HUDEP-2 (cell line): ENCODE results near the gene CRPPA.

Source experiments
- DNase-seq, 76 experiments: peaks; one replicate each; lab custom pipeline; 2025; ENCODE audit not compliant: unreplicated experiment in 76 of 76; lab: John Stamatoyannopoulos, UW

The CRPPA gene

GRCh38 chr7:16428182-16428581 is 6.8 kb upstream of the CRPPA start:
- DNase-seq = no peak

DNA sequence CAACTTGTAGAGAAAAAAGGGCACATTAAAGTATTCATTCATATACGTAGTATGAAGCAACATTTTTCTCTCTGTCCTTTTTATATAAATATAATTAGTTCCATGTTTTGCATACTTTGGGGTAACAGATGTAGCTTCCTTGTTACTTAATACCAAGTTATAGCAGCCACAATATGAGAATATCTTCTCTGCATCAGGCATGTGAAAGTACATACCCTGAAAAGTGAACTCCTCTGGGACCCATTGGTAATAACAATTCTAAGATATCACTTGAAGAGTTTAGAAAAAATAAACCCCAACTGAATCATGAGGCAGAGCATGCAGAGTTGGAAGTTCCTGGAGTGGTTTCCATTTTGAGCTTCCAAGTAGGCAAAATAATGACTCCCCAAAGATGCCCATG is 2.4 kb upstream of the CRPPA start:
- DNase-seq = no peak

DNA sequence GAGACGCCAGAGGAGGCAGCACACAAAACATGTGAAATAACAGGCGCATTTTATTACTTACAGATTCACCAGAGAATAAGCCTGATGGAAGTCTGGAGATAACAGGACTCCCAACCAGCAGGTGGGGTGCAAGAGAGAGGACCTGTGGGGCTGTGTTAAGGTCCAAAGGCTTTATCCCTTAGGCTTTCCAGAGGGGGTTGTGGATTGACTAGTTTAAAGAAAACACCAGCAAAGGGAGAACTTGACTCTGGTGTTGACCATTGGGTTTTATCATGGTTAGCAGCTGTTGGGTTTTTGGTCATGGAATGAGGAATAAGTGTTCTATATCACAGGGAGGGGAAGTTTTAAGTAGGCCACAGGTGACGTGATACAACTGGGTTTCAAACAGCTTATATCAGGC is 1.6 kb upstream of the CRPPA start:
- no peak for DNase-seq

- DNase-seq = no peak
Observed at GRCh38 chr7:16422103-16422435, 731 bp upstream of the CRPPA start.

GRCh38 chr7:16420649-16421332 is 547 bp downstream of the CRPPA start:
- peak in 72 of 76 experiments; percentile 31 to 88 (median 74) for DNase-seq

DNA sequence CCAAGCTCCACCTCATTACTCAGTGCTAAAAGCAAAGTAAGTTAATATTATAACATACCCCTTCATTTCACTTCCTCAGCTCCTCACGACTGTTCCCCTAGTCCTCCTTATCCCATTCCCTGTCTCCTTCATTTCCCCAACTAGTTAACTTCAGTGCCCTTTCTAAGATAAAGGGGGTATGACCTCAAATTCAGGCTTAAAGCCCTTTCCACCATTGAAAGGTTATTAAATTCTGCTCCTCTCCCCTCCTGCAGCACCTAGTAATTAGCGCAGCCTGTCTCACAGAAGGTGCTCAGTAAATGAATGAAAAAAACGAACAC is 1.0 kb downstream of the CRPPA start:
- no peak for DNase-seq

- no peak for DNase-seq
Observed at GRCh38 chr7:16419859-16420258, 1.5 kb downstream of the CRPPA start.

GRCh38 chr7:16419126-16419525 is 2.2 kb downstream of the CRPPA start:
- no peak for DNase-seq

- peak in 2 of 76 experiments; percentile 4 to 13 for DNase-seq
Observed at GRCh38 chr7:16417906-16418305, 3.4 kb downstream of the CRPPA start.

DNA sequence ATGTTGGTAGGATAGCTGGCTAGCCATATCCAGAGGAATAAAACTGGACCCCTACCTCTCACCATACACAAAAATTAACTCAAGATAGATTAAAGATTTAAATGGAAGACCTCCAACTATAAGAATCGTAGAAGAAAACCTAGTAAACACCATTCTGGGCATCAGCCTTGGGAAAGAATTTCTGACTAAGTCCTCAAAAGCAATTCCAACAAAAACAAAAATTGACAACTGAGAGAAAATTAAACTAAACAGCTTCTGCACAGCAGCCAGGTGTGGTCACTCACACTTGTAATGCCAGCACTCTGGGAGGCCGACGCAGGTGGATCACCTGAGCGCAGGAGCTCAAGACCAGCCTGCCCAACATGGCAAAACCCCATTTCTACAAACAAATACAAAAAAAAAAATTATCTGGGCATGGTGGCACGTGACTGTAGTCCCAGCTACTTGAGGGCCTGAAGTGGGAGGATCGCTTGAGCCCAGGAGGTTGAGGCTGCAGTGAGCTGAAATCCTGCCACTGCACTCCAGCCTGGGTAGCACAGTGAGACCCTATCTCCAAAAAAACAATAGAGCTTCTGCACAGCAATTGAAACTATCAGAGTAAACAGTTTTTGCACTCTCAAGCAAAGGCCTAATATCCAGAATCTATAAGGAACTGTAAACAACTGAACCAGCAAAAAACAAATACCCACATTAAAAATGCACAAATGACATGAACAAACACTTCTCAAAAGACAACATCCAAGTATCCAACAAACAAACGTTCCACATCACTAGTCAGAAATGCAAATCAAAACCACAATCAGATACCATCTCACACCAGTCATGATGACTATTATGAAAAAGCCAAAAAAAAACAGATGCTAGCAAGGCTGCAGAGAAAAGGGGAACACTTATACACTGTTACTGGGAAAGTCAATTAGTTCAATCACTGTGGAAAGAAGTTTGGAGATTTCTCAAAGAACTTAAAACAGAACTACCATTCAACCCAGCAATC is 4.8 kb downstream of the CRPPA start:
- no peak for DNase-seq

DNA sequence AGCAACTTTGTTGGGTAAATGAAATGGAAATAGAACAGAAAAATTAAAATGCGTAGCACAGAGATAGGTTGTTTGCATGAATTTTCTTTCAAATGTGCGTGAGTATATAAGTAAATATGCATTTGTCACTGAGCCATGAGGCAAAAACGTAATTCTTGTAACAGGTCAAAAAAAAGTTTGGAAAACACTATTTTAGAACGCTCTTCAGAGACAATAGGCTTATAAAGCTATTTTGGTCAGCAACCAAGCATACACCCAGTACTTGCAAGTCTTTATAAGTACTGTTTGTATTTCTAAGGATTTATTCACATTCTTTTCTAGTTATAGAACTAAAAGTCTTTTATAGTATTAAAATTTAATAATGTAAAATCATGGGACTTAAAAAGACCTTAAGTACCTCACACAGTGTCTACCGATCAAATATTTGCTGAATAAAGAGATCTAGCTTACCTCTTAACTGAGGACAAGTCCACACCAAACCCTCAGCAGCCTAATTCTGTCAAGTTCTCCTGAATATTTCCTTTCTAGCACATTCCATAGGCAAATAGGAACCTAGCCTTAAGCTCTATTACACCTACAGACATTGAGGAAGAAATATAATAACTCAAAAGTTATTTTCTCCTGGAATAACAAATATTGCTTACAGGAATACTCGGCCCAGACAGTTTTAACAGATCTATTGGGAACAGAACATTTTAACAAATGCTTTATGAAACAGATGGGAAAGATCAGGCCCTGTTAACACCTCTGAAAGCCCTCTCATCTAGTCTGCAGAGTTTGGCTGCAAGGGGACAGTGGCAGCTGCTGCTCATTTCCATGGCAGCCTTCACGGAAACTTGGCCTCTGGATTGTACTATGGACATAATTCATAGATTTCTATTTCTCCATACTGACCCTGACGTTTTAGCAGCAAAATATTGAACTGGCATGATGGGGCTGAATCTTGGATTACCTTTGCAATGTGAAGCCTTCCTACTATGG is 8.8 kb downstream of the CRPPA start:
- no peak for DNase-seq

DNA sequence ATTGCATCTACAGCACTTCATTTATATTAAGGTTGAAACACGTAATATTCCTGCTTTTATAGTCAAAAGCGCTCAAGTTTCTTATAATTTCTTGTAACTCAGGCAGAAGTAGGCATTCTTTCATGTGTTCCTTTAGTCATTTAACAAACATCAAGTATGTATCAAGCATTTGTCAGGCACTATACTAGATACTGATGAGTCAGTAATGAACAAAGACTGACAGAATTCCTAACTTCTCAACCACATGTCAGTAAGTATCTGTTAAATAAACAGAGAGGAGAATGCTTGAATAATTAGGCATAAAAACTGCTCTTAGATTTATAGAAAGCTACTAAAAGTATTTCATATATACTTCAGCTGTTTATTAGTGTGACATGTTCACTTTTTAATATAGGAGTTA is 9.9 kb downstream of the CRPPA start:
- no peak for DNase-seq

GRCh38 chr7:16409777-16410176 is 11.6 kb downstream of the CRPPA start:
- DNase-seq = no peak

DNA sequence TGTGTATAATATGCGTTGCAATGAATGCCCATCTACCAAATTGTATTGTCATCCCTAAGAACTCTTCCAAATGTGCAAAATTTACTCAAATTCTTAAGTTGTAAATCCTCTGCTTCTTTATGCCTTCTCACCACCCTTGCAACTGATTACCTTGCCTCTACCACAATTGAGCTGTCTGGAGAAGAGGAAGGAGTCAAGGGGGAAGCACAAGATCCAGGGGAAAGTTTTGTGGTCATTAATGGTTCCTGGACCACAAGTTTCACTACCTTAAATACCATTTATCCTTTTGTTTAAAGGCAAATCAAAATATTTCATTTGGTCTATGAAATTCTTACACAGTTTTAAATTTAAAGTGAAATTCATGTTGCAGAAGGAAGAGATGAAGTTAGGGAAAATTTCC is 16.7 kb downstream of the CRPPA start:
- DNase-seq = no peak

- DNase-seq = no peak
Observed at GRCh38 chr7:16403475-16403874, 17.9 kb downstream of the CRPPA start.

DNA sequence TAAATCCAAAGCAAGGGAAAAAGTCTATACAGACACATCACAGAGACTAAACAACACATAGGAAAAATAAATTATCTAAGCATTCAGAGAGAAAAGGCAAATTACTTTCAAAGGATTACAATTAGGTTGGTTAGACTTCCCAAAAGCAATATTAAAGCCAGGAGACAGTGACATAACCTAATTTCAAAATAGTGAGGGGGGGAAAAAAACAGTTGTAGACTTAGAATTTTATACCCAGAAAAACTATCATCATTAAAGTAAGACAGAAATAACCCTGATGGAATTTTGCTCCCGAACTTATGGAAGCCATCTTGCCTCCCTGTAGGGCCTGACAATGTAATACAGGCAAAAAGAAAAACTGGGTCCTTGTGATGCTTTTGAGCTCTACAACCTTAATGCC is 18.4 kb downstream of the CRPPA start:
- DNase-seq = no peak

DNA sequence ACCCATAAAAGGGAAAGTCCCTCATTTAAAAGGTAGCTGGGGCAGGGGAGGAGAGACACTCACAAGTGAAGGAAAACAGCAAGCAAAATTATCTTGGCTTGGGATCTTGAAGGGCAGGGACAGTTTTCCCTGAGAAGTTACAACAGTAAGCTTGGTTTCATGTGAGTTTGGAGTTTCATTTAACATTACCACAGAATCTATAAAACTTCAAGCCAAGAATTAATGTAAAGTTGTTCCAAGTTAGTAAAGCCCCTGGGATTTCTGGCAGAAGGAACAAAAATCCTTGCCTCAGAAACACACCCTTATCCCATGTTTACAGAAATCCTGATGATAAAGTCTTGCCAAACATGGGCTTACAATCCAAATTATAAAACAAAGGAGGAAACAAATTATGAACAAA is 19.2 kb downstream of the CRPPA start:
- DNase-seq = no peak

DNA sequence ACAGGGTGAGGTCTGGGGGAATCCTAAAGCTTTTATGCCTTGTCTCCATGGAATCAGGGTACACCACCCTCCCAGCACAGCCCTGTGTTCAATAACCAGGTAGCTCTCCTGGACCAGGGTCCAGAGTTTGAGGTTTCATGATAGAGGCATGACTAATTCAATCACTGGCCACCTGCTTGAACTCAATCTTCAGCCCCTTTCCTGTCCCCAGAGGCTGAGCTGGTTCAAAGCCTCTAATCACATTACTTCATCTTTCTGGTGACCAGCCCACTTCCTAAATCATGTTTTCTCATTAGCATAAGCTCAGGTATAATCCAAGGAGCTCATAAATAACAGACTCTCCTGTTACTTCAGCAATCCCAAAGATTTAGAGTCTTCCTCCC is 20.5 kb downstream of the CRPPA start:
- no peak for DNase-seq

GRCh38 chr7:16399916-16400892 is 21.1 kb downstream of the CRPPA start:
- no peak for DNase-seq

DNA sequence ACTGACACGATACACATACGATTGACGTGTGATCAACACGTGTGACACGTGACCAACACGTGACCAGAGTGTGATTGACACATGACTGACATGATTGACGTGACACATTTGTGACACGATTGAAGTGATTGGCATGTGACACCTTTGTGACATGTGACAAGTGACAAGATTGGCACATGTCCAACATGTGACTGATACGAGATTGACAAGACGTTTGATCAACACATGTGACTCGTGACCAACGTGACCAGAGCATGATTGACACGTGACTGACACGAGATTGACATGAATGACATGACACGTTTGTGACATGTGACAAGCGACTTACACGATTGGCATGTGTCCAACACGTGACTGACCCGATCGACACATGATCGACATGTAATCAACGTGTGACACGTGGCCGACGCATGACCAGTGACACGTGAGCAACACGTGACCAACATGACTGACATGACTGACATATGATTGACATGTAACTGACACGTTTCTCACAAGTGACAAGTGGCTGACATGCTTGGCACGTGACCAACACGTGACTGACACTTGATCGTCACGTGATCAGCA is 22.0 kb downstream of the CRPPA start:
- DNase-seq = no peak
